HCT116 (cell line): ENCODE data around the gene PASD1. TPM values are rescaled to one million over a fixed set of nuclear protein-coding genes. Genes with fewer than 3 reads are reported as not detected.

Source experiments
- ATAC-seq: fragments of 200-7000 bp; cut with Tn5 transposase; 2 replicates; pipeline ENCODE4 v1.9.1; 2020; ENCODE audit warnings: mild to moderate bottlenecking, moderate library complexity
- BruUV-seq: library from RNA; stranded (reverse); fragments of 400-500 nt; replicated peaks from 2 replicates; lab custom pipeline; 2021; lab: Mats Ljungman, UMichigan
- CTCF ChIA-PET: fragments of 300-600 bp; sonication (Branson Sonifier 250); formaldehyde crosslinking; loops from one replicate; lab custom pipeline; 2021; ENCODE audit warnings: antibody characterized with exemption; lab: Charles Lee
- POLR2A ChIA-PET: fragments of 300-600, 350-600 bp; sonication (Branson Sonifier 250); formaldehyde crosslinking; loops from one replicate; lab custom pipeline; 2021; ENCODE audit warnings: antibody characterized with exemption; lab: Charles Lee
- RAD21 ChIA-PET, 2 experiments: fragments of 300-600 bp; sonication (Branson Sonifier 250); formaldehyde crosslinking; loops; one replicate each; lab custom pipeline; 2023; ENCODE audit warnings: low total read pairs in 2 of 2; ENCODE audit not compliant: uncharacterized antibody in 2 of 2, unreplicated experiment in 2 of 2, low non-redundant PET in 1 of 2; lab: Charles Lee
- DNase-seq: peaks from one replicate; pipeline ENCODE4 v3.0.0-alpha.2; 2010; ENCODE audit warnings: low read depth, low spot score
- H2AFZ ChIP-seq: fragments of 200-600 bp; shearing (Covaris generic), sonication (generic); 2 replicates; pipeline ENCODE4 v1.6.1; 2017; ENCODE audit warnings: low read depth, mixed run types, mixed read lengths, antibody characterized with exemption, low read length; ENCODE audit not compliant: poor library complexity, severe bottlenecking
- H3K27ac ChIP-seq: 2 replicates; pipeline ENCODE4 v1.5.1; 2012; ENCODE audit warnings: low read depth, low read length
- H3K27me3 ChIP-seq: fragments of 200-600 bp; sonication (generic); 2 replicates; pipeline ENCODE4 v1.6.1; 2016; ENCODE audit warnings: mixed run types, low read length, mixed read lengths; ENCODE audit not compliant: insufficient read depth
- H3K36me3 ChIP-seq, 2 experiments: fragments of 200-500 bp in 1 of 2; fragments of 200-600 bp in 1 of 2; sonication (Bioruptor generic) in 1 of 2; sonication (generic) in 1 of 2; 2 replicates each; pipeline versions ENCODE4 v1.5.1 to v1.6.1; 2014 to 2016; ENCODE audit warnings: low read length in 2 of 2, inconsistent platforms in 1 of 2, mixed read lengths in 1 of 2, mixed run types in 1 of 2; ENCODE audit not compliant: insufficient read depth in 2 of 2, control insufficient read depth in 1 of 2
- H3K4me1 ChIP-seq, 2 experiments: fragments of 200-600 bp in 1 of 2; sonication (generic) in 1 of 2; 2 replicates each; pipeline versions ENCODE4 v1.5.1 to v1.6.1; 2012 to 2017; ENCODE audit warnings: low read length in 2 of 2, inconsistent platforms in 1 of 2, mild to moderate bottlenecking in 1 of 2, mixed read lengths in 1 of 2, mixed run types in 1 of 2, moderate library complexity in 1 of 2; ENCODE audit not compliant: insufficient read depth in 2 of 2, control insufficient read depth in 1 of 2
- H3K4me2 ChIP-seq: fragments of 200-600 bp; sonication (generic); 2 replicates; pipeline ENCODE4 v1.6.1; 2017; ENCODE audit warnings: mixed run types, low read length, mixed read lengths
- H3K4me3 ChIP-seq, 2 experiments: fragments of 200-600 bp in 1 of 2; sonication (generic) in 1 of 2; replicated peaks in 1 of 2; 2 replicates each; pipeline ENCODE4 v1.5.1; 2011 to 2016; ENCODE audit warnings: low read length in 2 of 2, control low read depth in 1 of 2, low read depth in 1 of 2, mild to moderate bottlenecking in 1 of 2, mixed read lengths in 1 of 2, mixed run types in 1 of 2
- H3K79me2 ChIP-seq: fragments of 200-600 bp; sonication (generic); 2 replicates; pipeline ENCODE4 v1.6.1; 2017; ENCODE audit warnings: mild to moderate bottlenecking, mixed run types, low read length, moderate library complexity, mixed read lengths; ENCODE audit not compliant: insufficient read depth
- H3K9ac ChIP-seq: fragments of 200-600 bp; sonication (generic); 2 replicates; pipeline ENCODE4 v1.6.1; 2016; ENCODE audit warnings: low read length, mixed read lengths
- H3K9me2 ChIP-seq: fragments of 200-600 bp; sonication (generic), shearing (Covaris generic); 2 replicates; pipeline ENCODE4 v1.6.1; 2017; ENCODE audit warnings: mixed run types, mild to moderate bottlenecking, moderate library complexity; ENCODE audit not compliant: insufficient read depth
- H3K9me3 ChIP-seq, 2 experiments: fragments of 200-500 bp in 1 of 2; fragments of 200-600 bp in 1 of 2; sonication (Bioruptor generic) in 1 of 2; sonication (generic) in 1 of 2; 2 replicates each; pipeline ENCODE4 v1.6.1; 2014 to 2017; ENCODE audit warnings: low read length in 2 of 2, mixed read lengths in 2 of 2, inconsistent platforms in 1 of 2, low read depth in 1 of 2, mild to moderate bottlenecking in 1 of 2, mixed run types in 1 of 2, moderate library complexity in 1 of 2; ENCODE audit not compliant: control insufficient read depth in 1 of 2, insufficient read depth in 1 of 2
- H4K20me1 ChIP-seq: fragments of 200-600 bp; sonication (generic), shearing (Covaris generic); 2 replicates; pipeline ENCODE4 v1.6.1; 2017; ENCODE audit warnings: mixed run types, mild to moderate bottlenecking, moderate library complexity; ENCODE audit not compliant: insufficient read depth
- CEBPB ChIP-seq: IDR thresholded peaks from 2 replicates; pipeline ENCODE4 v1.6.1; 2012; ENCODE audit warnings: low read depth
- EZH2 ChIP-seq: fragments of 200-600 bp; sonication (generic); IDR thresholded peaks from 2 replicates; pipeline ENCODE4 v1.6.1; 2017; ENCODE audit warnings: antibody characterized with exemption, mixed run types
- EZH2phosphoT487 ChIP-seq: fragments of 200-600 bp; IDR thresholded peaks from 2 replicates; pipeline ENCODE4 v1.6.1; 2018; ENCODE audit warnings: antibody characterized with exemption, borderline replicate concordance
- JUND ChIP-seq: IDR thresholded peaks from 2 replicates; pipeline ENCODE4 v1.6.1; 2012
- POLR2A ChIP-seq: IDR thresholded peaks from 2 replicates; pipeline ENCODE4 v1.7.0; 2011; ENCODE audit warnings: borderline replicate concordance; ENCODE audit not compliant: insufficient read depth, insufficient read length; ENCODE audit errors: extremely low read depth
- POLR2AphosphoS5 ChIP-seq: IDR thresholded peaks from 2 replicates; pipeline ENCODE4 v1.6.1; 2011; ENCODE audit warnings: mild to moderate bottlenecking, low read depth, low read length, moderate library complexity
- SIN3A ChIP-seq: IDR thresholded peaks from 2 replicates; pipeline ENCODE4 v1.6.1; 2012; ENCODE audit warnings: low read depth
- SP1 ChIP-seq: IDR thresholded peaks from 2 replicates; pipeline ENCODE4 v1.6.1; 2012; ENCODE audit warnings: low read depth
- SRF ChIP-seq: IDR thresholded peaks from 2 replicates; pipeline ENCODE4 v1.6.1; 2012; ENCODE audit warnings: low read depth
- TCF7L2 ChIP-seq: IDR thresholded peaks from 2 replicates; pipeline ENCODE4 v1.7.0; 2011; ENCODE audit warnings: borderline replicate concordance, inconsistent platforms; ENCODE audit not compliant: insufficient read depth, insufficient read length; ENCODE audit errors: extremely low read depth
- YY1 ChIP-seq: IDR thresholded peaks from 2 replicates; pipeline ENCODE4 v1.6.1; 2011; ENCODE audit warnings: low read length, low read depth, moderate library complexity, mild to moderate bottlenecking; ENCODE audit not compliant: insufficient replicate concordance; ENCODE audit errors: extremely low read depth
- ZNF274 ChIP-seq: fragments of 200-500 bp; sonication (Bioruptor generic); IDR thresholded peaks from 2 replicates; pipeline ENCODE4 v1.6.1; 2014; ENCODE audit warnings: mild to moderate bottlenecking, low read depth, low read length, inconsistent platforms
- intact Hi-C: fragments of 100-400 bp; cut with micrococcal nuclease; formaldehyde crosslinking; loops from 2 replicates; pipeline ENCODE4 v1.10.0; 2022
- total RNA-seq: library from RNA; stranded (reverse); gene quantifications from one replicate; pipeline ENCODE4 v1.2.1, GENCODE V29; 2021; ENCODE audit not compliant: unreplicated experiment
- TF ChIP-seq, protein P1 (sequence below): IDR thresholded peaks from 2 replicates; pipeline ENCODE4 v1.6.1; 2011; ENCODE audit warnings: mild to moderate bottlenecking, low read length, moderate library complexity; ENCODE audit not compliant: insufficient replicate concordance; ENCODE audit errors: extremely low read depth
- TF ChIP-seq, protein P2 (sequence below): IDR thresholded peaks from 2 replicates; pipeline ENCODE4 v1.6.1; 2012
- TF ChIP-seq, protein P3 (sequence below), 3 experiments: fragments of 200-600 bp in 1 of 3; sonication (generic) in 1 of 3; IDR thresholded peaks in 2 of 3; conservative IDR thresholded peaks in 1 of 3; 2 replicates each; pipeline ENCODE4 v1.5.1; 2012 to 2017; ENCODE audit warnings: low read depth in 2 of 3, low read length in 2 of 3, antibody characterized with exemption in 1 of 3, borderline replicate concordance in 1 of 3, control low read depth in 1 of 3, mild to moderate bottlenecking in 1 of 3, mixed read lengths in 1 of 3, mixed run types in 1 of 3, moderate library complexity in 1 of 3; ENCODE audit not compliant: insufficient read depth in 1 of 3
- TF ChIP-seq, protein P4 (sequence below): IDR thresholded peaks from 2 replicates; pipeline ENCODE4 v1.6.1; 2012; ENCODE audit warnings: low read depth
- TF ChIP-seq, protein P5 (sequence below): IDR thresholded peaks from 2 replicates; pipeline ENCODE4 v1.6.1; 2012

PASD1 gene
- total RNA-seq, 1 experiment from 2014 or later = not detected

DNA sequence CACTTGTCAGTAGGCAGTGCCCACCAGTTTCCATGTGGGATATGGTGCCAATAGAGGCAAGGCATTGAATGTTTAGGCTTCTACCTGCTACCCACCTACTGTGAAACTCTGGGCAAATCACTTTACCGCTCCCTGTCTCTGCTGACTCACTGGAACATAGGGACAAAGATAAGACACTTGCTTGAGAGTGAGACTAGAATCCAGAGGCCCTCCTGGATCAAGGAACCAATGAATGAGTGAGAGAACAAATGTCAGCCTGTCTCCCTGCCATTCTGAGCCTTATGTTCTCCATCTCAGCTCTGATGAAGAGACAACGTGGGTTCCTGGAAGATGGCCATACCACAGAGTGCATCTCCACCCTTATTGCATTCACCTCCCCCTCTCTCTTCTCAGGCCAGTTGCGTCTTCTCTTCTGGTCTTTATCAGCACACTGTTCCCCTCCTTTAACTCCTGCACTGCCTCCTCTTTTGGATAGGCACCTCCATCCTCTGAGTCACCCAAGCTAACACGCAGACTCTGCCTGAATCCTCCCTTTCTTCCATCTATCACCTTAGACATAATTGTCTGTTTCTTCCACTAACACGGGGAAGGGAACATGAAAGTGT, 116.4 kb downstream of the PASD1 start:
- H3K27me3 ChIP-seq = peaks cover 5% of the 10 kb centered on the region; the same call in 1 of the 2 replicates
- no peaks in the 10 kb centered on the region for H4K20me1 ChIP-seq
- no peak overlapping the region for H3K9ac ChIP-seq
- ChIA-PET RAD21 (no interaction called here), CTCF (interaction anchor here (1.1 to 1.3 kb wide), 2 partner anchors 528 to 531 kb away, joined by 4 read pairs; no protein-coding TSS in a partner anchor), POLR2A (no interaction called here)
- H2AFZ ChIP-seq = no peak overlapping the region
- H3K36me3 ChIP-seq = no peaks in the 10 kb centered on the region
- H3K4me2 ChIP-seq = no peak overlapping the region
- no peaks in the 10 kb centered on the region for H3K79me2 ChIP-seq
- ATAC-seq = no peak
- BruUV-seq = no TSS peak
- TF ChIP-seq SIN3A = no peak
- no peak for TF ChIP-seq JUND
- TF ChIP-seq SP1 = no peak
- no peak for TF ChIP-seq TCF7L2
- TF ChIP-seq, protein P1, sequence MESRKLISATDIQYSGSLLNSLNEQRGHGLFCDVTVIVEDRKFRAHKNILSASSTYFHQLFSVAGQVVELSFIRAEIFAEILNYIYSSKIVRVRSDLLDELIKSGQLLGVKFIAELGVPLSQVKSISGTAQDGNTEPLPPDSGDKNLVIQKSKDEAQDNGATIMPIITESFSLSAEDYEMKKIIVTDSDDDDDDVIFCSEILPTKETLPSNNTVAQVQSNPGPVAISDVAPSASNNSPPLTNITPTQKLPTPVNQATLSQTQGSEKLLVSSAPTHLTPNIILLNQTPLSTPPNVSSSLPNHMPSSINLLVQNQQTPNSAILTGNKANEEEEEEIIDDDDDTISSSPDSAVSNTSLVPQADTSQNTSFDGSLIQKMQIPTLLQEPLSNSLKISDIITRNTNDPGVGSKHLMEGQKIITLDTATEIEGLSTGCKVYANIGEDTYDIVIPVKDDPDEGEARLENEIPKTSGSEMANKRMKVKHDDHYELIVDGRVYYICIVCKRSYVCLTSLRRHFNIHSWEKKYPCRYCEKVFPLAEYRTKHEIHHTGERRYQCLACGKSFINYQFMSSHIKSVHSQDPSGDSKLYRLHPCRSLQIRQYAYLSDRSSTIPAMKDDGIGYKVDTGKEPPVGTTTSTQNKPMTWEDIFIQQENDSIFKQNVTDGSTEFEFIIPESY = no peak
- TF ChIP-seq, protein P2, sequence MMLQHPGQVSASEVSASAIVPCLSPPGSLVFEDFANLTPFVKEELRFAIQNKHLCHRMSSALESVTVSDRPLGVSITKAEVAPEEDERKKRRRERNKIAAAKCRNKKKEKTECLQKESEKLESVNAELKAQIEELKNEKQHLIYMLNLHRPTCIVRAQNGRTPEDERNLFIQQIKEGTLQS = no peak
- no peak for TF ChIP-seq EZH2
- TF ChIP-seq, protein P3, sequence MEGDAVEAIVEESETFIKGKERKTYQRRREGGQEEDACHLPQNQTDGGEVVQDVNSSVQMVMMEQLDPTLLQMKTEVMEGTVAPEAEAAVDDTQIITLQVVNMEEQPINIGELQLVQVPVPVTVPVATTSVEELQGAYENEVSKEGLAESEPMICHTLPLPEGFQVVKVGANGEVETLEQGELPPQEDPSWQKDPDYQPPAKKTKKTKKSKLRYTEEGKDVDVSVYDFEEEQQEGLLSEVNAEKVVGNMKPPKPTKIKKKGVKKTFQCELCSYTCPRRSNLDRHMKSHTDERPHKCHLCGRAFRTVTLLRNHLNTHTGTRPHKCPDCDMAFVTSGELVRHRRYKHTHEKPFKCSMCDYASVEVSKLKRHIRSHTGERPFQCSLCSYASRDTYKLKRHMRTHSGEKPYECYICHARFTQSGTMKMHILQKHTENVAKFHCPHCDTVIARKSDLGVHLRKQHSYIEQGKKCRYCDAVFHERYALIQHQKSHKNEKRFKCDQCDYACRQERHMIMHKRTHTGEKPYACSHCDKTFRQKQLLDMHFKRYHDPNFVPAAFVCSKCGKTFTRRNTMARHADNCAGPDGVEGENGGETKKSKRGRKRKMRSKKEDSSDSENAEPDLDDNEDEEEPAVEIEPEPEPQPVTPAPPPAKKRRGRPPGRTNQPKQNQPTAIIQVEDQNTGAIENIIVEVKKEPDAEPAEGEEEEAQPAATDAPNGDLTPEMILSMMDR (IDR thresholded peaks at IDR 0.05 in 2 of 3, conservative IDR thresholded peaks at IDR 0.05 in 1 of 3; ENCODE audit: borderline replicate concordance in 1 of 3, insufficient read depth in 1 of 3, low read depth in 2 of 3, low read length in 2 of 3) = no peak
- no peak for TF ChIP-seq SRF
- TF ChIP-seq, protein P4, sequence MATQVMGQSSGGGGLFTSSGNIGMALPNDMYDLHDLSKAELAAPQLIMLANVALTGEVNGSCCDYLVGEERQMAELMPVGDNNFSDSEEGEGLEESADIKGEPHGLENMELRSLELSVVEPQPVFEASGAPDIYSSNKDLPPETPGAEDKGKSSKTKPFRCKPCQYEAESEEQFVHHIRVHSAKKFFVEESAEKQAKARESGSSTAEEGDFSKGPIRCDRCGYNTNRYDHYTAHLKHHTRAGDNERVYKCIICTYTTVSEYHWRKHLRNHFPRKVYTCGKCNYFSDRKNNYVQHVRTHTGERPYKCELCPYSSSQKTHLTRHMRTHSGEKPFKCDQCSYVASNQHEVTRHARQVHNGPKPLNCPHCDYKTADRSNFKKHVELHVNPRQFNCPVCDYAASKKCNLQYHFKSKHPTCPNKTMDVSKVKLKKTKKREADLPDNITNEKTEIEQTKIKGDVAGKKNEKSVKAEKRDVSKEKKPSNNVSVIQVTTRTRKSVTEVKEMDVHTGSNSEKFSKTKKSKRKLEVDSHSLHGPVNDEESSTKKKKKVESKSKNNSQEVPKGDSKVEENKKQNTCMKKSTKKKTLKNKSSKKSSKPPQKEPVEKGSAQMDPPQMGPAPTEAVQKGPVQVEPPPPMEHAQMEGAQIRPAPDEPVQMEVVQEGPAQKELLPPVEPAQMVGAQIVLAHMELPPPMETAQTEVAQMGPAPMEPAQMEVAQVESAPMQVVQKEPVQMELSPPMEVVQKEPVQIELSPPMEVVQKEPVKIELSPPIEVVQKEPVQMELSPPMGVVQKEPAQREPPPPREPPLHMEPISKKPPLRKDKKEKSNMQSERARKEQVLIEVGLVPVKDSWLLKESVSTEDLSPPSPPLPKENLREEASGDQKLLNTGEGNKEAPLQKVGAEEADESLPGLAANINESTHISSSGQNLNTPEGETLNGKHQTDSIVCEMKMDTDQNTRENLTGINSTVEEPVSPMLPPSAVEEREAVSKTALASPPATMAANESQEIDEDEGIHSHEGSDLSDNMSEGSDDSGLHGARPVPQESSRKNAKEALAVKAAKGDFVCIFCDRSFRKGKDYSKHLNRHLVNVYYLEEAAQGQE = no peak
- no peak for TF ChIP-seq EZH2phosphoT487
- no peak for TF ChIP-seq CEBPB
- no peak for TF ChIP-seq YY1
- TF ChIP-seq, protein P5, sequence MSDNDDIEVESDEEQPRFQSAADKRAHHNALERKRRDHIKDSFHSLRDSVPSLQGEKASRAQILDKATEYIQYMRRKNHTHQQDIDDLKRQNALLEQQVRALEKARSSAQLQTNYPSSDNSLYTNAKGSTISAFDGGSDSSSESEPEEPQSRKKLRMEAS = no peak
- no peak for TF ChIP-seq POLR2AphosphoS5
- no peak for TF ChIP-seq ZNF274
- TF ChIP-seq POLR2A = no peak
- no peaks in the 10 kb centered on the region for H3K4me1 ChIP-seq
- H3K4me3 ChIP-seq = no peak overlapping the region
- intact Hi-C loops = loop anchor here (2.0 to 5.0 kb wide), 2 partner anchors 173 to 908 kb away; no protein-coding TSS in a partner anchor
- no peak for DNase-seq
- H3K9me2 ChIP-seq = no peaks in the 10 kb centered on the region
- no peaks in the 10 kb centered on the region for H3K9me3 ChIP-seq
- H3K27ac ChIP-seq = no peak overlapping the region
